Ectodermal cell (in vitro differentiated cells): ENCODE measurements around the gene INSIG1.
A peak's percentile ranks its signal among the peaks of the same experiment; 100 is the strongest.

Experiments
- H3K27ac ChIP-seq: 2 replicates; pipeline ENCODE4 v1.7.0; 2013; ENCODE audit warnings: mild to moderate bottlenecking, low read depth, low read length; ENCODE audit not compliant: insufficient read depth, poor library complexity, severe bottlenecking
- H3K27me3 ChIP-seq: 2 replicates; pipeline ENCODE4 v1.7.0; 2013; ENCODE audit warnings: mild to moderate bottlenecking, low read length; ENCODE audit not compliant: insufficient read depth, control insufficient read depth, poor library complexity, severe bottlenecking
- H3K36me3 ChIP-seq: one replicate; pipeline ENCODE4 v1.7.0; 2013; ENCODE audit warnings: low read length; ENCODE audit not compliant: control insufficient read depth, insufficient read depth
- H3K4me1 ChIP-seq: one replicate; pipeline ENCODE4 v1.7.0; 2013; ENCODE audit warnings: low read length; ENCODE audit not compliant: control insufficient read depth, insufficient read depth
- H3K4me3 ChIP-seq: 2 replicates; pipeline ENCODE4 v1.7.0; 2013; ENCODE audit warnings: low read depth, low read length, control low read depth; ENCODE audit not compliant: insufficient read depth
- H3K9me3 ChIP-seq: 2 replicates; pipeline ENCODE4 v1.7.0; 2013; ENCODE audit warnings: mild to moderate bottlenecking, low read length, moderate library complexity; ENCODE audit not compliant: control insufficient read depth
- WGBS, 2 experiments: methylation state at CpG; one replicate each; pipeline ENCODE4 v1.1.7; 2013; ENCODE audit warnings: missing lambda C conversion rate in 2 of 2; 5-methylcytosine and 5-hydroxymethylcytosine counted together

Gene INSIG1

GRCh38 chr7:155300641-155301452 is 3.2 kb downstream of the INSIG1 start:
- H3K4me3 ChIP-seq = peak overlapping the region; percentile 3
- H3K27ac ChIP-seq = no peak overlapping the region
- H3K36me3 ChIP-seq = peaks cover 3% of the 10 kb centered on the region

GRCh38 chr7:155303039-155303593 is 5.4 kb downstream of the INSIG1 start:
- Histone ChIP-seq H3K4me1 (peaks cover 3% of the 10 kb centered on the region), H3K27me3 (no peaks in the 10 kb centered on the region), H3K36me3 (peaks cover 3% of the 10 kb centered on the region), H3K4me3 (no peak overlapping the region), H3K27ac (no peak overlapping the region), H3K9me3 (no peaks in the 10 kb centered on the region)
- 89 to 92% methylated on average over 10 of the region's 10 CpGs for WGBS, 2 experiments

More at GRCh38 chr7:155300641-155301452, 3.2 kb downstream of the INSIG1 start:
- 91 to 92% methylated on average over 11 of the region's 11 CpGs for WGBS, 2 experiments
- Histone ChIP-seq H3K9me3 (no peaks in the 10 kb centered on the region), H3K27me3 (no peaks in the 10 kb centered on the region), H3K4me1 (peaks cover 9% of the 10 kb centered on the region)

- H3K4me3 ChIP-seq = no peak overlapping the region
- H3K4me1 ChIP-seq = peaks cover 3% of the 10 kb centered on the region
- no peaks in the 10 kb centered on the region for H3K9me3 ChIP-seq
- WGBS, 2 experiments = 93 to 97% methylated on average over 10 of the region's 10 CpGs
- no peak overlapping the region for H3K27ac ChIP-seq
- H3K36me3 ChIP-seq = peaks cover 3% of the 10 kb centered on the region
- H3K27me3 ChIP-seq = no peaks in the 10 kb centered on the region
These were observed 6.2 kb downstream of the INSIG1 start for GRCh38 chr7:155303897-155304296.

GRCh38 chr7:155305231-155305904 is 7.7 kb downstream of the INSIG1 start:
- peaks cover 6% of the 10 kb centered on the region for H3K36me3 ChIP-seq
- no peak overlapping the region for H3K27ac ChIP-seq
- 87 to 90% methylated on average over 9 of the region's 9 CpGs for WGBS, 2 experiments

GRCh38 chr7:155306673-155307470 is 9.2 kb downstream of the INSIG1 start:
- H3K27me3 ChIP-seq = no peaks in the 10 kb centered on the region
- H3K27ac ChIP-seq = no peak overlapping the region
- H3K9me3 ChIP-seq = no peaks in the 10 kb centered on the region
- no peak overlapping the region for H3K4me3 ChIP-seq
- peaks cover 7% of the 10 kb centered on the region for H3K36me3 ChIP-seq
- WGBS, 2 experiments = 93 to 95% methylated on average over 15 of the region's 15 CpGs
- no peaks in the 10 kb centered on the region for H3K4me1 ChIP-seq

More at GRCh38 chr7:155305231-155305904, 7.7 kb downstream of the INSIG1 start:
- no peak overlapping the region for H3K4me3 ChIP-seq
- no peaks in the 10 kb centered on the region for H3K27me3 ChIP-seq
- H3K4me1 ChIP-seq = no peaks in the 10 kb centered on the region
- H3K9me3 ChIP-seq = no peaks in the 10 kb centered on the region

GRCh38 chr7:155308330-155309020 is 10.8 kb downstream of the INSIG1 start:
- WGBS, 2 experiments = 94 to 96% methylated on average over 18 to 19 of the region's 19 CpGs
- H3K9me3 ChIP-seq = no peaks in the 10 kb centered on the region
- no peak overlapping the region for H3K4me3 ChIP-seq
- no peaks in the 10 kb centered on the region for H3K27me3 ChIP-seq
- peaks cover 3% of the 10 kb centered on the region for H3K36me3 ChIP-seq
- no peaks in the 10 kb centered on the region for H3K4me1 ChIP-seq
- no peak overlapping the region for H3K27ac ChIP-seq

- no peak overlapping the region for H3K4me3 ChIP-seq
- WGBS, 2 experiments = 83 to 86% methylated on average over 1 of the region's 1 CpG
- no peaks in the 10 kb centered on the region for H3K4me1 ChIP-seq
- no peaks in the 10 kb centered on the region for H3K27me3 ChIP-seq
- H3K9me3 ChIP-seq = no peaks in the 10 kb centered on the region
- no peak overlapping the region for H3K27ac ChIP-seq
- peaks cover 3% of the 10 kb centered on the region for H3K36me3 ChIP-seq
These were observed 11.3 kb downstream of the INSIG1 start for GRCh38 chr7:155309021-155309338.

GRCh38 chr7:155310425-155311114 is 12.9 kb downstream of the INSIG1 start:
- no peaks in the 10 kb centered on the region for H3K27me3 ChIP-seq
- peak overlapping the region; percentile 3 for H3K27ac ChIP-seq
- peaks cover 3% of the 10 kb centered on the region for H3K36me3 ChIP-seq
- H3K4me3 ChIP-seq = no peak overlapping the region
- WGBS, 2 experiments = 90 to 94% methylated on average over 13 of the region's 13 CpGs
- H3K4me1 ChIP-seq = no peaks in the 10 kb centered on the region
- H3K9me3 ChIP-seq = no peaks in the 10 kb centered on the region

- no peaks in the 10 kb centered on the region for H3K9me3 ChIP-seq
- H3K36me3 ChIP-seq = peaks cover 3% of the 10 kb centered on the region
- H3K4me3 ChIP-seq = no peak overlapping the region
- no peaks in the 10 kb centered on the region for H3K27me3 ChIP-seq
- no peaks in the 10 kb centered on the region for H3K4me1 ChIP-seq
- 88 to 90% methylated on average over 8 of the region's 8 CpGs for WGBS, 2 experiments
- no peak overlapping the region for H3K27ac ChIP-seq
These were observed 14.3 kb downstream of the INSIG1 start for GRCh38 chr7:155311826-155312537.
